Choroid plexus epithelial cell (primary cell): Measurements from ENCODE around the gene HIGD1C.
A peak's percentile ranks its signal among the peaks of the same experiment; 100 is the strongest.

Source experiments
- DNase-seq: peaks from one replicate; pipeline ENCODE4 v3.0.0-alpha.2; 2010; ENCODE audit warnings: low read depth
- H3K4me3 ChIP-seq: 2 replicates; pipeline ENCODE4 v1.5.1; 2011; ENCODE audit warnings: low read depth, mild to moderate bottlenecking, control low read depth, low read length, moderate library complexity
- CTCF ChIP-seq: conservative IDR thresholded peaks from 2 replicates; pipeline ENCODE4 v1.5.1; 2011; ENCODE audit warnings: low read depth, mild to moderate bottlenecking, control low read depth, inconsistent platforms, low read length, moderate library complexity

HIGD1C gene

GRCh38 chr12:50985322-50985721 lies 33.0 kb downstream of the HIGD1C start:
- no peak for TF ChIP-seq CTCF
- no peak overlapping the region for H3K4me3 ChIP-seq
- peak; percentile 75 for DNase-seq

GRCh38 chr12:50986966-50987737 lies 34.8 kb downstream of the HIGD1C start:
- peak; percentile 82 for TF ChIP-seq CTCF
- DNase-seq, result peak; percentile 87

GRCh38 chr12:50988051-50988450 lies 35.7 kb downstream of the HIGD1C start:
- no peak overlapping the region for H3K4me3 ChIP-seq
- no peak for TF ChIP-seq CTCF
- no peak for DNase-seq

More at GRCh38 chr12:50986966-50987737, 34.8 kb downstream of the HIGD1C start:
- H3K4me3 ChIP-seq, result no peak overlapping the region

DNA sequence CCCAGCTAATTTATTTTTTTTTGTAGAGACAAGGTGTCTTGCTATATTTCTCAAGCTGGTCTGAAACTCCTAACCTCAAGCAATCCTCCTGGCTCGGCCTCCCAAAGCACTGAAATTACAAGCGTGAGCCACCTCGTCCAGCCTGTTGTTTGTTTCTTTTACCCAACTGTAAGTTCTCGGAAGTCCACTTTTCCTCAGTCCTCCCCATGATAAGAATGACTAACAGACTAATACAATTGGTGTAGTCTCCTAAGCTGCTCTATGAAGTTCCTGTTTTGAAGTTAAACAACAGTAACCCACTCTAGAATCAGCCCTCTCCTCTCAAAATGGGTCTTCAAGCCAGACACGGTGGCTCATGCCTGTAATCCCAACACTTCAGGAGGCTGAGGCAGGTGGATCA lies 36.5 kb downstream of the HIGD1C start:
- H3K4me3 ChIP-seq, result no peak overlapping the region
- TF ChIP-seq CTCF, result no peak
- no peak for DNase-seq

DNA sequence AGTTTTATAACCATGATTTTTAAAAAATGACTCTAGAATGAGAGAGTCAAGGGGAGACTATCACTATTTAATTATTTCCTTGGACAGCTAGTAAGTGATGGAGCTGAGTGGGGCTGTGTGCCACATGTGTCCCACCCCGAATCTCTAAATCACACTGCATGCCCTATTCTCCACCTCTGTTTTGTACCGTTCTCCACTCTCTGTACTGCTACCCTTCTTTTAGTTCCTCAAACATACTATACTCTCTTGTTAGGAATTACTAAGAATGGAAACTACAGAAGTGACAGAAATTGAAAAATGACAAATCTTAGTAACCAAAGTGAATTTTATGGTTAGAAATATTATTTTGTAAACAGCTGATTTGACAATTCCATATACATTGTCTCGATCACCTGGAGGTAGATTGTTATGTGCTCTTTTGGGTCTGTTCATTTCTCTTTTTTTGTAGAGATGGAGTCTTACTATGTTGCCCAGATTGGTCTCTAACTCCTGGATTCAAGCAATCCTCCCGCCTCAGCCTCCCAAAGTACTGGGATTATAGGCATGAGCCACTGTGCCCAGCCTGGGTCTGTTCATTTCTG lies 37.9 kb downstream of the HIGD1C start:
- no peak for DNase-seq
- TF ChIP-seq CTCF, result no peak
- no peak overlapping the region for H3K4me3 ChIP-seq

DNA sequence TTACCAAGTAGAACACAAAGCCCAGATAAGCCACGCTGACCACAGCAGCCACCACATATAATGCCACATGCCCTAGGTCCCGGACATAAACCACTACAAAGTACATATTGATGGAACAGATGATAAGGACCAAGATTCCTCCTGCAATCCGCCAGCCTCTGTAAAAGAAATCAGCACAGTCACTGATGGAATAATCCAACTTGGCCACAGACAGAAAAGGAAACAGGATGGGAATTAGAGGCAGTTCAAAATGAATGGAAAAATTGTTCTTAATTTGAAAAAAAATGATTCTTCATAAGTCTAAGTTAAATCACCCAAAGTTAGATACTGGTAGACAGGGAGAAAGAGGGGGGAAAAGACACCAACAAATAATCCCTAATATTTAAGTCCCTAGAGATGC lies 38.4 kb downstream of the HIGD1C start:
- H3K4me3 ChIP-seq, result no peak overlapping the region
- TF ChIP-seq CTCF, result no peak
- DNase-seq, result no peak

- H3K4me3 ChIP-seq, result no peak overlapping the region
- no peak for DNase-seq
- no peak for TF ChIP-seq CTCF
Observed at GRCh38 chr12:50991291-50991690, 38.9 kb downstream of the HIGD1C start.
